Stomach smooth muscle (tissue), 2 donors: ENCODE data around the gene UNKL.

Source experiments
- H3K27ac ChIP-seq: one replicate; pipeline ENCODE4 v1.7.0; 2013; ENCODE audit warnings: mild to moderate bottlenecking, low read length, inconsistent platforms
- H3K27me3 ChIP-seq, 2 donors: one replicate each; pipeline ENCODE4 v1.7.0; 2013; ENCODE audit warnings: low read length in 2 of 2; ENCODE audit not compliant: insufficient read depth in 2 of 2, control insufficient read depth in 1 of 2
- H3K36me3 ChIP-seq, 2 donors: one replicate each; pipeline ENCODE4 v1.7.0; 2013; ENCODE audit warnings: low read length in 2 of 2; ENCODE audit not compliant: control insufficient read depth in 2 of 2, insufficient read depth in 2 of 2
- H3K4me1 ChIP-seq: one replicate; pipeline ENCODE4 v1.7.0; 2013; ENCODE audit warnings: low read length; ENCODE audit not compliant: control insufficient read depth, insufficient read depth
- H3K4me3 ChIP-seq, 2 donors: one replicate each; pipeline ENCODE4 v1.7.0; 2013; ENCODE audit warnings: low read length in 2 of 2
- H3K9ac ChIP-seq, 2 donors: one replicate each; pipeline ENCODE4 v1.7.0; 2013; ENCODE audit warnings: low read length in 2 of 2, mild to moderate bottlenecking in 1 of 2
- H3K9me3 ChIP-seq, 2 donors: one replicate each; pipeline ENCODE4 v1.7.0; 2013; ENCODE audit warnings: low read length in 2 of 2; ENCODE audit not compliant: control insufficient read depth in 2 of 2
- donor health status: healthy.
- donor health status: Pancreatic carcinoma.

Gene UNKL

DNA sequence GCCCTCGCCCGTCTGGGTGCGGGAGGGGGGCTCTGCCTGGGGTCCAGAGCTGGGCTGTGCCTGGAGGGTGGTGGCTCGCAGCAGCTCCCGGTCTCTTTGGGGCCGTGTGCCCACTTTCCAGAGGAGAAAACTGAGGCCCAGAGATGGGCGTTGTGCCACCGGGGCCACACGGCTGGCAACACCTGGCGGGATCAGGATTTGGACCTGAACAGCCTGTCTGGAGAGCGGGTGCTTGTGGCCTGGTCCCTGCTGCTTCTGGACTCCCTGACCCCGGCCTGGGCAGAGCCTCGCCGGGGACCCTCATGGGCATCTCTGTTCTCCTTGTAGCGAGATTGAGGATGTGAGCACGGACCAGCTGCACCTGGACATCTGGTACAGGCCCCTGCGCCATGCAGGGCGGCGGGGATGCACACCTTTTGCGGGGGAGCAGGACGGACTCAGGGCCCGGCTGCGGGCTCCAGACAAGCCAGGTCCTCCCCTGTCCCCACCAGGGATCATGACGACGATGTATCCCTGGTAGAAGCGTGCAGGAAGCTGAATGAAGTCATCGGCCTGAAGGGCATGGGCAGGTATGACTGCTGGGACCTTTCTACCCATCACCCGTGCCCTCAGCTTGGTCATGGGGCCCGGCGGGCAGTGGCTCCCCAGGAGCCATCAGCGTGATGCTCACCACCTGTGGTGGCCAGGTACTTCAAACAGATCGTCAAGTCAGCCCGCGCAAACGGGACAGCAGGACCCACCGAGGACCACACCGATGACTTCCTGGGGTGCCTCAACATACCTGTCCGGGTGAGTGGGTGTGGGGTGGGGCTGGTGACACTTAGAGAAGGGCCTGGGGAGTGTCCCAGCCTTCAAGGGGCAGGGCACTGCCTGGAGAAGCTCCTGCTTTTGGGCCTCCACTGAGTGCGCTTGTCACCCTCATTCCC is 72.7 kb downstream of the UNKL start:
- Histone ChIP-seq H3K4me1 (peaks cover 11% of the 10 kb centered on the region), H3K27ac (no peak overlapping the region), H3K9ac (no peak overlapping the region), H3K4me3 (no peak overlapping the region), H3K9me3 (no peaks in the 10 kb centered on the region), H3K27me3 (peaks cover 0 to 2% of the 10 kb centered on the region in 2 donors), H3K36me3 (no peaks in the 10 kb centered on the region)

GRCh38 chr16:1340730-1341494 is 73.6 kb downstream of the UNKL start:
- Histone ChIP-seq H3K9ac (no peak overlapping the region), H3K9me3 (no peaks in the 10 kb centered on the region), H3K4me1 (peaks cover 11% of the 10 kb centered on the region), H3K36me3 (no peaks in the 10 kb centered on the region), H3K27me3 (peaks cover 2 to 3% of the 10 kb centered on the region in 2 donors), H3K27ac (no peak overlapping the region), H3K4me3 (no peak overlapping the region)

GRCh38 chr16:1338855-1339675 is 75.4 kb downstream of the UNKL start:
- Histone ChIP-seq H3K4me3 (no peak overlapping the region), H3K27me3 (peaks cover 15 to 22% of the 10 kb centered on the region in 2 donors), H3K27ac (no peak overlapping the region), H3K9me3 (no peaks in the 10 kb centered on the region), H3K9ac (no peak overlapping the region), H3K36me3 (no peaks in the 10 kb centered on the region), H3K4me1 (peaks cover 14% of the 10 kb centered on the region)

DNA sequence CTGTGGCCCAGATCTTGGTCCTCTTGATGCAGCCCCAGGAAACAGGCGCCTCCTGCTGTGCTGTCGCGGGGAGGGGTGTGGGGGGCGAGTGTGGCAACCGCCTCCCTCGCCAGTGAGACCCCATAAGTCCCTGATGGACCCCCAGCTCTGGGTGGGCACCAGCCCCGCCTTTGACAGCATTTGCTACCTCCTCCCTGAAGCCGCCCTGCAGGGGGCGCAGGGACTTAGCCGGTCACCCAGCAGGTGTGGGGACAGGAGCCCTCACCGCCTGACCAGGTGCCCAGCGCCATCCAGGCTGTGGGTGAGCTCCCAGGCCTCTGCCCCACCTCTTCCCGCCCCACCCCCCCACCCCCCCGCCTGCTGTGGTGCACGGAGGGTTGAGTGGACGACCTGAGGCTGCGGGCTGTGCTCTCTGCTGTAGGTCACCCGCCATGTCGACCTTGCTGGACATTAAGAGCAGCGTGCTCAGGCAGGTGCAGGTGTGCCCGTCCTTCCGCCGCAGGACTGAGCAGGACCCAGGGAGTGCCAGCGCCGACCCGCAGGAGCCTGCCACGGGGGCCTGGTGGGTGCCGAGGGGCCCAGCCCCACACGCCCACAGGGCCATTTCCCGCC is 76.3 kb downstream of the UNKL start:
- H3K9ac ChIP-seq = no peak overlapping the region
- peaks cover 19% of the 10 kb centered on the region for H3K4me1 ChIP-seq
- H3K4me3 ChIP-seq = no peak overlapping the region
- H3K27ac ChIP-seq = no peak overlapping the region
- no peaks in the 10 kb centered on the region for H3K36me3 ChIP-seq
- H3K9me3 ChIP-seq = no peaks in the 10 kb centered on the region
- peaks cover 16 to 29% of the 10 kb centered on the region in 2 donors for H3K27me3 ChIP-seq

- Histone ChIP-seq H3K27ac (no peak overlapping the region), H3K27me3 (peaks cover 18 to 36% of the 10 kb centered on the region in 2 donors), H3K4me3 (no peak overlapping the region), H3K9ac (no peak overlapping the region), H3K9me3 (no peaks in the 10 kb centered on the region), H3K36me3 (no peaks in the 10 kb centered on the region), H3K4me1 (peaks cover 18% of the 10 kb centered on the region)
These were observed 77.0 kb downstream of the UNKL start for GRCh38 chr16:1337486-1337885.

- Histone ChIP-seq H3K36me3 (no peaks in the 10 kb centered on the region), H3K9me3 (no peaks in the 10 kb centered on the region), H3K27ac (no peak overlapping the region), H3K4me3 (no peak overlapping the region), H3K27me3 (peaks cover 21 to 45% of the 10 kb centered on the region in 2 donors), H3K9ac (no peak overlapping the region), H3K4me1 (peaks cover 21% of the 10 kb centered on the region)
These were observed 77.9 kb downstream of the UNKL start for GRCh38 chr16:1336619-1337018.

DNA sequence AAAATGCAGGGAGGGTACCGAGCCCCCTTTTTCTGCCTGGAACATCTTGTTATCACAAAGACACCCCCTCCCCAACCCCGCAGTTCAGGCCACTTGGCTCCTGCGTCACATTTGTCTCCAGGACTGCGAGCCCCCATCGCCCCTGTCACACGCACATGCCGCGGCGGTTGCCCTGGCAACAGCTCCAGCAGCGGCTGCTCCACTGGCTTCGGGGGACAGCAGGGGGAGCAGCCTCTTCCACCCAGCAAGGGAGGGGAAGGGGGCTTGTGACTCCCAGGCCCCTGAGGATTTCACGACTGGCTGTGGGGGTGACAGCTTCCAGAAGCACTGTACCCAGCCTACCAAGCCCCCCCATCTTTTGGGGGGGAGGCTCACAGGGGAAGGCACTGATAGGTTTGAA is 78.5 kb downstream of the UNKL start:
- no peaks in the 10 kb centered on the region for H3K36me3 ChIP-seq
- H3K27ac ChIP-seq = no peak overlapping the region
- no peak overlapping the region for H3K9ac ChIP-seq
- peaks cover 24 to 49% of the 10 kb centered on the region in 2 donors for H3K27me3 ChIP-seq
- H3K4me3 ChIP-seq = no peak overlapping the region
- no peaks in the 10 kb centered on the region for H3K9me3 ChIP-seq
- H3K4me1 ChIP-seq = peaks cover 24% of the 10 kb centered on the region

- no peak overlapping the region for H3K27ac ChIP-seq
- H3K4me3 ChIP-seq = no peak overlapping the region
- H3K4me1 ChIP-seq = peaks cover 24% of the 10 kb centered on the region
- H3K36me3 ChIP-seq = no peaks in the 10 kb centered on the region
- peaks cover 24 to 50% of the 10 kb centered on the region in 2 donors for H3K27me3 ChIP-seq
- no peak overlapping the region for H3K9ac ChIP-seq
- peaks cover 0 to 2% of the 10 kb centered on the region in 2 donors for H3K9me3 ChIP-seq
These were observed 79.1 kb downstream of the UNKL start for GRCh38 chr16:1335211-1335971.

DNA sequence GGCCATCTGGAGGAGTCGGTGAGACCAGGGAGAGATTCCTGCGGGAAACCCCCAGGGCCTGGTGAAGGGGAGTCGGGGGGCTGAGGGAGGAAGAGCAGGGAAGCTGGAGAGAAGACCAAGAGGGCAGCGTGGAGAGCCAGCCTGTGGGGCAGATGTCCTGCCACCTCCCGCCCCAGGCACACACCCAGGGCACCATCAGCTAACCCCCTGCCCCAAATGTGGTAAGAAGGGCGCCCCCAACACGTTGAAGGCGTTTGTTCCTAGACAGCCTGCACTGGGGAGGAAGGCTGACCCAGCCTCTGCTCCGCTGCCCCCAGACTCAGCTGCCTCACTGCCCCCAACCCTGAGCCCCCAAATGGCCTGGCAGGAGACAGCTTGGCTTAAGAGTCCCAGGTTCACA is 79.8 kb downstream of the UNKL start:
- peaks cover 24 to 51% of the 10 kb centered on the region in 2 donors for H3K27me3 ChIP-seq
- peaks cover 0 to 3% of the 10 kb centered on the region in 2 donors for H3K9me3 ChIP-seq
- H3K9ac ChIP-seq = no peak overlapping the region
- H3K36me3 ChIP-seq = no peaks in the 10 kb centered on the region
- peaks cover 24% of the 10 kb centered on the region for H3K4me1 ChIP-seq
- H3K27ac ChIP-seq = no peak overlapping the region
- H3K4me3 ChIP-seq = no peak overlapping the region
